ENCODE data around the gene NSG2.
A peak's percentile ranks its signal among the peaks of the same experiment; 100 is the strongest.

NSG2 gene

GRCh38 chr5:174056064-174056847, 10.8 kb downstream of the NSG2 start:
- Mint-ChIP-seq H3K27me3 (ENCODE audit: low read depth, poor library complexity) (peaks cover 7% of the 10 kb centered on the region), H3K9me3 (peaks cover 4% of the 10 kb centered on the region), H3K4me3 (no peak overlapping the region), H3K4me1 (no peaks in the 10 kb centered on the region), H3K27ac (no peak overlapping the region), H3K36me3 (ENCODE audit: low read depth) (no peaks in the 10 kb centered on the region)
- DNase-seq, result no peak
- no peak for TF ChIP-seq CTCF (IDR thresholded peaks at IDR 0.05)

DNA sequence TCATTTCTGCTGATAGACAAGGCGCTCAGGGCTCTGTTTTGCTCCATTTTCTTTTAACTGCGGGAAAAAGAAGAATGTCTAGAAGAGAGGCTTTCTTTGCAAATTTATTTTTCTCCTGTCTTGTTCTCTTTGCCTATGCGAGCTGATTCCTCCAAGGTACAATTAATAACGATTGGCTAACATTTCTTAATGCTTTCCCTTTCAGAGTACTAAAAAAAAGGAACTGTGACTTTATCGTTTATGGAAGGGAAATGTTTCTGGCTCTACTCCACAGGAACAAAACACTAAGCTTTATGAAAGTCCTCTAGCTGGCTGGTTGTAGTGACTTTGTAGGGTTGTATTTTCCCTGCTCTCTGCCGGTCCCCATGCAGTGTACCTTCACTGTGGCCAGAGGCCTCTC, 11.7 kb downstream of the NSG2 start:
- TF ChIP-seq CTCF (IDR thresholded peaks at IDR 0.05), result no peak
- no peaks in the 10 kb centered on the region for H3K4me1 Mint-ChIP-seq
- H3K4me3 Mint-ChIP-seq, result no peak overlapping the region
- peaks cover 4% of the 10 kb centered on the region for H3K9me3 Mint-ChIP-seq
- DNase-seq, result no peak
- H3K27ac Mint-ChIP-seq, result peak overlapping the region; percentile 24
- H3K36me3 Mint-ChIP-seq (ENCODE audit: low read depth), result no peaks in the 10 kb centered on the region
- peaks cover 7% of the 10 kb centered on the region for H3K27me3 Mint-ChIP-seq (ENCODE audit: low read depth, poor library complexity)

DNA sequence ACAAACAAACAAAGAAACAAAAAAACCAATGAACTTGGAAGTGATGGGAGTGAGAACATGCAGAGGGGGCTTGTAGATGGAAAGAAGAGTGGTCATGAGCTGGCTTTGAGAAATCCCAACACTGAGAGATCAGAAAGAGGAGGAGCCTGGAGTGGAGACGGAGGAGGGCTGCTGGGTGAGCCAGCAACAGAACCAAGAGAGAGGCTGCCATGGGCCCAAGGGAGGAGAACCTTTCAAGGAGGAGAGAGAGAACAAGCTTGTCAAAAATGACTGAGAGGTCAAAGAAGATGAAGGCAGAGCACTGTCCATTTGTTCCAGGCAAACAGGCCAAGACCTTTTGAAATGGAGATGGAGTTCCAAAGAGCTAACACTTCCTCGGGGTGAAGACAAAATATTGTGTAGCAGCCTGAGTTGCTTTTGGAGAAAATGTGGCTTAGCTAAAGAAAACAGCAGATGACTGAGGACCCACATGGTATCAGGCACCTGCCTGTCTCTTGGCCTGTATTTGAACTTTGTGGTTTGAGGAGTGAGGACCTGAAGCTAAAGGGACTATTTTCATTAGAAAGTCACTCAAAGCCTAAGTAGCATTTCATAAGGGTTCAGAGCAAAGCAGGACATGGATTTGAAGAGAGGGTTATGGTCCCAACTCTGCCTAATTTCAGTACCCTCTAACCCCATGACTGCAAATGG, 13.1 kb downstream of the NSG2 start:
- no peak for TF ChIP-seq CTCF (IDR thresholded peaks at IDR 0.05)
- H3K36me3 Mint-ChIP-seq (ENCODE audit: low read depth), result no peaks in the 10 kb centered on the region
- peaks cover 7% of the 10 kb centered on the region for H3K27me3 Mint-ChIP-seq (ENCODE audit: low read depth, poor library complexity)
- H3K9me3 Mint-ChIP-seq, result peaks cover 4% of the 10 kb centered on the region
- DNase-seq, result no peak
- no peak overlapping the region for H3K27ac Mint-ChIP-seq
- no peaks in the 10 kb centered on the region for H3K4me1 Mint-ChIP-seq
- H3K4me3 Mint-ChIP-seq, result no peak overlapping the region

DNA sequence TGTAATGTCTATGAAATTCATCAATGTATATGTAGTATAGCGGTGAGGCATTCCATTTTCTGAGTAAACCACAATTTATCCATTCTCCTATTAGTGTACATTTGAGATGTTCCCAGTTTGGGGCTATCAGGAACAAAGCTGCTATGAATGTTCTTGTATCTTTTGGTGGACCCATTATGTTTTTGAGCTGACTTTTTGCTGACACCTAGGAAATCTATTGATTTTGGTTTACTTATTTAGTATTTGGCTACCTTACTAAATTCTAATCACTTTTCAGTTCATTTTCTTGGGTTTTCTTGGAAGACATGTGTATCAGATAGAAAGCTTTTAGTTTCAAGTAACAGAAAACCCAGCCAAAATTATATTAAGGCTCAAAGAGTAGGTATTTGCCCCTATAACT, 13.7 kb downstream of the NSG2 start:
- Mint-ChIP-seq H3K9me3 (peaks cover 4% of the 10 kb centered on the region), H3K4me3 (no peak overlapping the region), H3K36me3 (ENCODE audit: low read depth) (no peaks in the 10 kb centered on the region), H3K27me3 (ENCODE audit: low read depth, poor library complexity) (peaks cover 10% of the 10 kb centered on the region), H3K27ac (no peak overlapping the region), H3K4me1 (no peaks in the 10 kb centered on the region)
- TF ChIP-seq CTCF (IDR thresholded peaks at IDR 0.05), result no peak
- no peak for DNase-seq

DNA sequence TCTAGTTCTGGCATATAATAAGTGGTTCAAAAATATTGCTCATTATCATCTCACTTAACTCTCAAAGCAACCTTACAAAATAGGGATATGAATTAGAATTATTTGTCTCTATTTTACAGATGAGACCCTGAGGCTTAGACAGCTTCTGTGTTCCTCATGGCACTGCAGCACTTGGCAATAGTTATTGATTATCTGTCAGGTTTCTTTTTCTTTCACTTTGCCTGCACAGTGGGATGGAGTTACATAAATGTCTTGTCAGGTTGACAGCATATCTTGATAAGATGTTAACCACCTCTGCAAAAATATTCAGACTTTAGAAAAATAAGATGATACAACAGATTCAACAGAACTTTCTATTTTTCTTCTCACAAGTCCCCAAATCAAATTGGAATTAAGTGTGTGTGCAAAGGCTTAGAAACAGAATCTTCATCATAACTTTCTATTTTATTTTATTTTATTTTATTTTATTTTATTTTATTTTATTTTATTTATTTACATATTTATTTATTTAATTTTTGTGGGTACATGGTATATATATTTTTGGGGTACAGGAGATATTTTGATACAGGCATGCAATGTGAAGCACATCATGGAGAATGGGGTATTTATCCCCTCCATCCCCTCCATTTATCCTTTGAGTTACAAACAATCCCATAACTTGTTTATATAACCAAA, 17.7 kb downstream of the NSG2 start:
- H3K9me3 Mint-ChIP-seq, result peaks cover 4% of the 10 kb centered on the region
- no peak overlapping the region for H3K4me3 Mint-ChIP-seq
- H3K27me3 Mint-ChIP-seq (ENCODE audit: low read depth, poor library complexity), result peaks cover 17% of the 10 kb centered on the region
- peaks cover 10% of the 10 kb centered on the region for H3K4me1 Mint-ChIP-seq
- no peak overlapping the region for H3K27ac Mint-ChIP-seq
- no peaks in the 10 kb centered on the region for H3K36me3 Mint-ChIP-seq (ENCODE audit: low read depth)
- DNase-seq, result no peak
- TF ChIP-seq CTCF (IDR thresholded peaks at IDR 0.05), result no peak

All from nephron progenitor cell (in vitro differentiated cells).